Measurements from ENCODE around the gene TMEM165. TPM values are rescaled to one million over a fixed set of nuclear protein-coding genes. Genes with fewer than 3 reads are reported as not detected.
A peak's percentile ranks its signal among the peaks of the same experiment; 100 is the strongest.

Gene TMEM165
- total and polyA plus RNA-seq, 9 of the 15 experiments (the other 6 are each of a cell fraction or from before 2014, with no cell fraction given), result 21.3 to 145 (median 96.8) TPM

DNA sequence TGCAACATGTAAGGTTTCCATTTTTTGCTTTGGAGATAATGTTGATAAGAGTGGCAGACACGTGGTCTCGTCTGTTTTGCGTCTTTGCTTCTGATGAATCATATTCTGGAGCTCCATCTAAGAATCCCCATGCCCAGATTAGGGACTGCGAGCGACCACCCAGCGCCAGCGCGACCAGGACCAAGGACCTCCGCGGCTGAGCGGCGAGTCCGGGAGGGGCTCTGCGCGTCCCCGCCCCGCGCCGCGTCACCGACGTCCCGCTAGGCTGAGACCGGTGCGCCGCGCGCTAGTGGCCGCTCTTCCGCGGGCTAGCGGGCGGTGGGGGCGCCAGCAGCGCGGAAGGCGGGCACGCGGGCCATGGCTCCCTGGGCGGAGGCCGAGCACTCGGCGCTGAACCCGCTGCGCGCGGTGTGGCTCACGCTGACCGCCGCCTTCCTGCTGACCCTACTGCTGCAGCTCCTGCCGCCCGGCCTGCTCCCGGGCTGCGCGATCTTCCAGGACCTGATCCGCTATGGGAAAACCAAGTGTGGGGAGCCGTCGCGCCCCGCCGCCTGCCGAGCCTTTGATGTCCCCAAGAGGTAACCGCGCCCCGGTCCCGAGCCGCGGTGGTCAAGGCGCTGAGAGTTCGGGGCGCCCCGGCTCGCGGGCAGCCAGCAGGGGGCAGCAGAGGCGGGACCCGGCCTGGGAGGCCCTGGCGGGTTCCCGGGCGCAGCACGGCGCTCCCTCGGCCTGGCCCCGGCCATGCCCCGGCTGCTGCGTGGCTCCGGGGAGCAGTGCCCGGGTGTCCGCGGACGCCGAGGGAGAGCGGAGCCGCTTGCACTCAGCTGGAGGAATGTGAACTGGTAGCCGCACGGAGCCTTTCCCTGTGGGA lies 49.5 kb upstream of the TMEM165 start, which contains the start of gene SRD5A3 (continued):
- TF ChIP-seq, protein P1, sequence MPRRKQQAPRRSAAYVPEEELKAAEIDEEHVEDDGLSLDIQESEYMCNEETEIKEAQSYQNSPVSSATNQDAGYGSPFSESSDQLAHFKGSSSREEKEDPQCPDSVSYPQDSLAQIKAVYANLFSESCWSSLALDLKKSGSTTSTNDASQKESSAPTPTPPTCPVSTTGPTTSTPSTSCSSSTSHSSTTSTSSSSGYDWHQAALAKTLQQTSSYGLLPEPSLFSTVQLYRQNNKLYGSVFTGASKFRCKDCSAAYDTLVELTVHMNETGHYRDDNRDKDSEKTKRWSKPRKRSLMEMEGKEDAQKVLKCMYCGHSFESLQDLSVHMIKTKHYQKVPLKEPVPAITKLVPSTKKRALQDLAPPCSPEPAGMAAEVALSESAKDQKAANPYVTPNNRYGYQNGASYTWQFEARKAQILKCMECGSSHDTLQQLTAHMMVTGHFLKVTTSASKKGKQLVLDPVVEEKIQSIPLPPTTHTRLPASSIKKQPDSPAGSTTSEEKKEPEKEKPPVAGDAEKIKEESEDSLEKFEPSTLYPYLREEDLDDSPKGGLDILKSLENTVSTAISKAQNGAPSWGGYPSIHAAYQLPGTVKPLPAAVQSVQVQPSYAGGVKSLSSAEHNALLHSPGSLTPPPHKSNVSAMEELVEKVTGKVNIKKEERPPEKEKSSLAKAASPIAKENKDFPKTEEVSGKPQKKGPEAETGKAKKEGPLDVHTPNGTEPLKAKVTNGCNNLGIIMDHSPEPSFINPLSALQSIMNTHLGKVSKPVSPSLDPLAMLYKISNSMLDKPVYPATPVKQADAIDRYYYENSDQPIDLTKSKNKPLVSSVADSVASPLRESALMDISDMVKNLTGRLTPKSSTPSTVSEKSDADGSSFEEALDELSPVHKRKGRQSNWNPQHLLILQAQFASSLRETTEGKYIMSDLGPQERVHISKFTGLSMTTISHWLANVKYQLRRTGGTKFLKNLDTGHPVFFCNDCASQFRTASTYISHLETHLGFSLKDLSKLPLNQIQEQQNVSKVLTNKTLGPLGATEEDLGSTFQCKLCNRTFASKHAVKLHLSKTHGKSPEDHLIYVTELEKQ (CRISPR knock-in tag; IDR thresholded peaks at IDR 0.05), result no peak
- TF ChIP-seq SOX6 (IDR thresholded peaks at IDR 0.05) (peak; percentile 47), ATF3 (IDR thresholded peaks at IDR 0.05) (no peak), ATF3 (CRISPR knock-in tag; conservative IDR thresholded peaks at IDR 0.05) (no peak; the same call in 1 of the 2 replicates), CHD2 (IDR thresholded peaks at IDR 0.05; ENCODE audit: low read depth, low read length) (no peak; the same call in 1 of the 2 replicates), DPF2 (IDR thresholded peaks at IDR 0.05) (0 out of 2 replicates have a peak, but pooled peaks have one; percentile 34), YBX1 (IDR thresholded peaks at IDR 0.05) (no peak), PCBP1 (IDR thresholded peaks at IDR 0.05; ENCODE audit: low read depth, low read length, poor library complexity, severe bottlenecking) (peak; percentile 26), RNF2 (IDR thresholded peaks at IDR 0.05) (peak; percentile 64; the same call in 1 of the 2 replicates), NFXL1 (CRISPR knock-in tag; IDR thresholded peaks at IDR 0.05) (no peak), ESRRA (IDR thresholded peaks at IDR 0.05; ENCODE audit: borderline replicate concordance, low read depth) (peak; percentile 69; the same call in 1 of the 2 replicates), ZNF384 (IDR thresholded peaks at IDR 0.05; ENCODE audit: low read depth, low read length) (no peak; the same call in 1 of the 2 replicates), SMAD1 (IDR thresholded peaks at IDR 0.05; ENCODE audit: low read depth, low read length, partially characterized antibody) (peak; percentile 88), POLR2AphosphoS5 (IDR thresholded peaks at IDR 0.05; ENCODE audit: control insufficient read depth, insufficient read depth, low read depth, low read length) (peak; percentile 66), CCAR2 (IDR thresholded peaks at IDR 0.05; ENCODE audit: low read depth, low read length) (no peak), RBM22 (IDR thresholded peaks at IDR 0.05; ENCODE audit: low read depth, low read length, poor library complexity, severe bottlenecking) (peak; percentile 38), IFI16 (CRISPR knock-in tag; IDR thresholded peaks at IDR 0.05) (no peak), ZFP91 (CRISPR knock-in tag; IDR thresholded peaks at IDR 0.05) (no peak; the same call in 1 of the 2 replicates), CXXC5 (CRISPR knock-in tag; IDR thresholded peaks at IDR 0.05) (peak; percentile 96), PTTG1 (tag; IDR thresholded peaks at IDR 0.05; ENCODE audit: low read depth) (no peak)
- TF ChIP-seq, protein P2, sequence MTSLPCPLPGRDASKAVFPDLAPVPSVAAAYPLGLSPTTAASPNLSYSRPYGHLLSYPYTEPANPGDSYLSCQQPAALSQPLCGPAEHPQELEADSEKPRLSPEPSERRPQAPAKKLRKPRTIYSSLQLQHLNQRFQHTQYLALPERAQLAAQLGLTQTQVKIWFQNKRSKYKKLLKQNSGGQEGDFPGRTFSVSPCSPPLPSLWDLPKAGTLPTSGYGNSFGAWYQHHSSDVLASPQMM (CRISPR knock-in tag; IDR thresholded peaks at IDR 0.05), result no peak
